Kidney (tissue), 2 donors: ENCODE results near the gene KRABD2. TPM values are rescaled to one million over a fixed set of nuclear protein-coding genes. Genes with fewer than 3 reads are reported as not detected.

Experiments
- polyA plus RNA-seq: library from polyadenylated mRNA; stranded (reverse); fragments of 350-450 nt; fragmentation: Illumina TruSeq; extraction: RNeasy Lipid Tissue Mini Kit (QIAGEN cat#74804); gene quantifications from one replicate; pipeline ENCODE4 v1.2.3, GENCODE V29; 2014; ENCODE audit warnings: low read depth, low replicate concordance; ENCODE audit not compliant: insufficient read depth
- total RNA-seq: library from RNA; stranded (reverse); fragmentation: NEBNext Ultra II Directional; extraction: Animal tissue kit (Norgen Biotek cat#: 25700); gene quantifications from one replicate; pipeline ENCODE4 v1.2.1, GENCODE V29; 2021
- donor health status: DM: yes; HTN: yes; CAD: no.

Gene KRABD2

Other genes starting within 250 kb of the KRABD2 start
- gene PER1, start 224.3 kb downstream of the KRABD2 start, total RNA-seq, result 161 TPM
- 25.2 TPM for gene PER1, start 224.3 kb downstream of the KRABD2 start, polyA plus RNA-seq
- 107 TPM for gene VAMP2, start 213.8 kb downstream of the KRABD2 start, total RNA-seq
- 124 TPM for gene VAMP2, start 213.8 kb downstream of the KRABD2 start, polyA plus RNA-seq
- gene TMEM107, start 200.3 kb downstream of the KRABD2 start, total RNA-seq, result 23.4 TPM
- gene TMEM107, start 200.3 kb downstream of the KRABD2 start, polyA plus RNA-seq, result 24.6 TPM
- 8.6 TPM for gene BORCS6, start 186.5 kb downstream of the KRABD2 start, total RNA-seq
- gene BORCS6, start 186.5 kb downstream of the KRABD2 start, polyA plus RNA-seq, result 15.4 TPM
- gene AURKB, start 166.1 kb downstream of the KRABD2 start, total RNA-seq, result 2.8 TPM
- gene AURKB, start 166.1 kb downstream of the KRABD2 start, polyA plus RNA-seq, result 0.43 TPM
- gene CTC1, start 128.6 kb downstream of the KRABD2 start, total RNA-seq, result 57.2 TPM
- 12.2 TPM for gene CTC1, start 128.6 kb downstream of the KRABD2 start, polyA plus RNA-seq
- 49.5 TPM for gene PFAS, start 127.4 kb downstream of the KRABD2 start, total RNA-seq
- 7.6 TPM for gene PFAS, start 127.4 kb downstream of the KRABD2 start, polyA plus RNA-seq
- 20.1 TPM for gene RANGRF, start 88.0 kb downstream of the KRABD2 start, total RNA-seq
- gene RANGRF, start 88.0 kb downstream of the KRABD2 start, polyA plus RNA-seq, result 91.8 TPM
- gene SLC25A35, start 81.3 kb downstream of the KRABD2 start, total RNA-seq, result 11.1 TPM
- 17.2 TPM for gene SLC25A35, start 81.3 kb downstream of the KRABD2 start, polyA plus RNA-seq
- gene ARHGEF15, start 66.5 kb downstream of the KRABD2 start, total RNA-seq, result 27.8 TPM
- 14.0 TPM for gene ARHGEF15, start 66.5 kb downstream of the KRABD2 start, polyA plus RNA-seq
- not detected for gene ODF4, start 36.9 kb downstream of the KRABD2 start, total RNA-seq
- not detected for gene ODF4, start 36.9 kb downstream of the KRABD2 start, polyA plus RNA-seq
- 1,267 TPM for gene RPL26, start 6.5 kb upstream of the KRABD2 start, total RNA-seq
- 2,696 TPM for gene RPL26, start 6.5 kb upstream of the KRABD2 start, polyA plus RNA-seq
- not detected for gene RNF222, start 21.1 kb upstream of the KRABD2 start, total RNA-seq
- not detected for gene RNF222, start 21.1 kb upstream of the KRABD2 start, polyA plus RNA-seq
- gene NDEL1, start 59.2 kb upstream of the KRABD2 start, total RNA-seq, result 66.1 TPM
- gene NDEL1, start 59.2 kb upstream of the KRABD2 start, polyA plus RNA-seq, result 17.9 TPM